SK-N-MC (cell line): Measurements from ENCODE around the gene SMIM14.
"Not testable (repeated sequence)": the region's sequence is repeated elsewhere in the genome, so short reads cannot be mapped to it uniquely, and the experiment has no call there.

Experiments
- DNase-seq: peaks from one replicate; pipeline ENCODE4 v3.0.0-alpha.2; 2011; ENCODE audit warnings: low read depth, low spot score
- H3K27ac ChIP-seq: fragments of 200-600 bp; sonication (generic); 2 replicates; pipeline ENCODE4 v1.5.1; 2016; ENCODE audit warnings: mixed run types
- H3K36me3 ChIP-seq: fragments of 200-600 bp; sonication (generic); 2 replicates; pipeline ENCODE4 v1.6.1; 2017; ENCODE audit warnings: antibody characterized with exemption, low read length, mixed read lengths; ENCODE audit not compliant: insufficient read depth
- H3K4me3 ChIP-seq: fragments of 200-600 bp; sonication (generic); 2 replicates; pipeline ENCODE4 v1.5.1; 2016
- H3K9ac ChIP-seq: fragments of 200-600 bp; sonication (generic); 2 replicates; pipeline ENCODE4 v1.8.0; 2017; ENCODE audit warnings: mixed run types, mixed read lengths; ENCODE audit not compliant: insufficient read length
- H3K9me3 ChIP-seq: fragments of 200-600 bp; sonication (generic); 2 replicates; pipeline ENCODE4 v1.6.1; 2017; ENCODE audit warnings: low read depth, mild to moderate bottlenecking, antibody characterized with exemption, low read length, moderate library complexity, mixed read lengths
- EZH2 ChIP-seq: fragments of 200-600 bp; sonication (generic); IDR thresholded peaks from one replicate; pipeline ENCODE4 v1.6.1; 2017; ENCODE audit warnings: antibody characterized with exemption
- FOXP2 ChIP-seq: optimal IDR thresholded peaks from 2 replicates; pipeline ENCODE3; 2011; ENCODE audit warnings: mild to moderate bottlenecking, moderate library complexity; ENCODE audit not compliant: insufficient read depth; ENCODE audit errors: extremely low read length, control extremely low read depth
- POLR2AphosphoS5 ChIP-seq: IDR thresholded peaks from 2 replicates; pipeline ENCODE4 v1.6.1; 2012; ENCODE audit warnings: mild to moderate bottlenecking, low read depth, low read length, borderline replicate concordance

The SMIM14 gene

DNA sequence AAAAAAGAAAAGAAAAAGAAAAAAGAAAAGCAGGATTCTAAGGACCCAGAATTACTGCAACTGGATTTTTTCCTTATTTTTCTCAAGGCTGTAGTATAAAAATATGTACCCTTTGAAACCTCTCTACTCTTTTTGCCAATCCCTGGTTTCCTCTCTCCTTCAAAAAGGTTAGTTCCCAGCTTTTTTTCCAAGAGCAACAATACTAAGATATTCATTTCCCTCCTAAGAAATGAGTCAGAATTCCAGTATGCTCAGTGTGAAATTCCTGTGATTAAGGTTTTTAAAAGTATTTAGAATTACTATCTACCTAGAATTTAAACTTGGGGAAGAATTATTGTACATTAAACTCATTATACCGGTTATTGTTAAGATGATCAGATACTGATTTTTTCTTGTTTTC, 22.0 kb downstream of the SMIM14 start:
- no peak for DNase-seq
- no peaks in the 10 kb centered on the region for H3K9me3 ChIP-seq
- no peak overlapping the region for H3K27ac ChIP-seq
- H3K4me3 ChIP-seq = no peak overlapping the region
- H3K9ac ChIP-seq = no peak overlapping the region
- no peak for TF ChIP-seq FOXP2
- TF ChIP-seq EZH2 = no peak
- TF ChIP-seq POLR2AphosphoS5 = no peak
- H3K36me3 ChIP-seq = no peaks in the 10 kb centered on the region

- not testable (repeated sequence) for H3K27ac ChIP-seq, H3K9me3 ChIP-seq, H3K36me3 ChIP-seq, H3K4me3 ChIP-seq, H3K9ac ChIP-seq, DNase-seq
These were observed 22.6 kb downstream of the SMIM14 start for GRCh38 chr4:39616112-39616511.

DNA sequence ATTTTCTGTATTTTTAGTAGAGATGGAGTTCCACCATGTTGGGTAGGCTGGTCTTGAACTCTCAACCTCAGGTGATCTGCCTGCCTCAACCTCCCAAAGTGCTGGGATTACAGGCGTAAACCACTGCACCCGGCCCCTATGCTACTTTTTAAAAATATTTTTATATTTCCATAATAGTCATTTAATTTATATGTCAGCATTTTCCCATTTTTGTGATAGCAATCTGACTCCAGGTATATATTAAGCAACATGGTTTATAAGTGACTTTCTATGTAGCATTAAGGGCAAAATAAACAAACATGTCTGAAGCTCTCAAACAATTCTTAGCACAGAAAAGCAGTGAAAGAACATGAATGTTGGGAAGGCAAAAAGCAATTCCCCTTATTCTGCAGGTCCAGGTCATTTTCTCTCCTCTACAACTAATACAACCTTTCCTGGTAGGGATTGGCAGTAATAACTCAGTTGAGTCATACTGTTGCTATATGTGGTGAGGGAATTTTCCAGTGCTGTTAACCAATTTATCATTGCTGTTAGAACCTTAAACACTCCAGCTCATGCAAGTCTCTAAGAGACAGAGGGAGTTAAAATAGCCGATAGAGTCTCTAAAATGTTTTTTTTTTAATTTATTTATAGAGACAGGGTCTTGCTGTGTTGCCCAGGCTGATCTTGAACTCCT, 24.0 kb downstream of the SMIM14 start:
- Histone ChIP-seq H3K27ac (no peak overlapping the region), H3K4me3 (no peak overlapping the region), H3K36me3 (no peaks in the 10 kb centered on the region), H3K9me3 (no peaks in the 10 kb centered on the region), H3K9ac (no peak overlapping the region)
- DNase-seq = no peak
- no peak for TF ChIP-seq FOXP2
- no peak for TF ChIP-seq EZH2
- no peak for TF ChIP-seq POLR2AphosphoS5

DNA sequence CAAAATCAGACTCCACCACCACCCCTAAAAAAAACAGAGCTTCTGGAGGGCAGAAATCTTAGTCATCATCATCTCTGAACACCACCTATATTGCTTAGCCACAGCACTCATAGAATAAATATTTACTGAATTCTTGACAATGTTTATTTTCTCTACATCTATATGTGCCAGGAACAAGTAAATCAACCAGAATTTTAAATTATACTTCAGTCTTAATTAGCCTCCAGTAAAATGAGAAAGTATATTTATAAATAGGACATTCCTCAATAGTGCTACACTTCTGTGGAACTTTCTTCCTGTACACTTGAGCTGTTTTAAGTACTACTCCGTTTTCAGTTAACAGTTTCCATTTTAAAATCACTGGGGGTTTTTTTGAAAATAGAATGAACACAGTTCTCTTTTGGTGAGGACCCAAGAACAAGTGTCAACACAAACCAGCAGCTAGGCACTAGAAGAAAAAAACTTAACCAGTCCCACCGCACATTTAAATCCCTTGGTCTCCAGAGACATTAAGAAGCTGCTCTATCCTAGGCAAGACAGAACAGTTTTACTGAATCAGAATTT, 25.5 kb downstream of the SMIM14 start:
- H3K4me3 ChIP-seq = no peak overlapping the region
- no peak for DNase-seq
- H3K36me3 ChIP-seq = no peaks in the 10 kb centered on the region
- TF ChIP-seq FOXP2 (no peak), POLR2AphosphoS5 (no peak), EZH2 (no peak)
- H3K9me3 ChIP-seq = no peaks in the 10 kb centered on the region
- H3K9ac ChIP-seq = no peak overlapping the region
- H3K27ac ChIP-seq = no peak overlapping the region

GRCh38 chr4:39609454-39609931, 29.2 kb downstream of the SMIM14 start:
- TF ChIP-seq EZH2 (no peak), POLR2AphosphoS5 (no peak), FOXP2 (no peak)
- H3K36me3 ChIP-seq = no peaks in the 10 kb centered on the region
- no peak overlapping the region for H3K4me3 ChIP-seq
- no peak for DNase-seq
- no peak overlapping the region for H3K27ac ChIP-seq
- no peak overlapping the region for H3K9ac ChIP-seq
- H3K9me3 ChIP-seq = no peaks in the 10 kb centered on the region

- no peak for TF ChIP-seq POLR2AphosphoS5
- TF ChIP-seq FOXP2 = no peak
- TF ChIP-seq EZH2 = no peak
- no peaks in the 10 kb centered on the region for H3K9me3 ChIP-seq
- H3K9ac ChIP-seq = no peak overlapping the region
- DNase-seq = no peak
- H3K27ac ChIP-seq = no peak overlapping the region
- no peaks in the 10 kb centered on the region for H3K36me3 ChIP-seq
- no peak overlapping the region for H3K4me3 ChIP-seq
These were observed 30.2 kb downstream of the SMIM14 start for GRCh38 chr4:39608451-39608850.

GRCh38 chr4:39606747-39607146, 31.9 kb downstream of the SMIM14 start:
- no peak overlapping the region for H3K27ac ChIP-seq
- no peak overlapping the region for H3K4me3 ChIP-seq
- no peaks in the 10 kb centered on the region for H3K36me3 ChIP-seq
- no peak for DNase-seq
- no peak for TF ChIP-seq FOXP2
- no peak for TF ChIP-seq POLR2AphosphoS5
- no peak for TF ChIP-seq EZH2
- no peaks in the 10 kb centered on the region for H3K9me3 ChIP-seq
- no peak overlapping the region for H3K9ac ChIP-seq

DNA sequence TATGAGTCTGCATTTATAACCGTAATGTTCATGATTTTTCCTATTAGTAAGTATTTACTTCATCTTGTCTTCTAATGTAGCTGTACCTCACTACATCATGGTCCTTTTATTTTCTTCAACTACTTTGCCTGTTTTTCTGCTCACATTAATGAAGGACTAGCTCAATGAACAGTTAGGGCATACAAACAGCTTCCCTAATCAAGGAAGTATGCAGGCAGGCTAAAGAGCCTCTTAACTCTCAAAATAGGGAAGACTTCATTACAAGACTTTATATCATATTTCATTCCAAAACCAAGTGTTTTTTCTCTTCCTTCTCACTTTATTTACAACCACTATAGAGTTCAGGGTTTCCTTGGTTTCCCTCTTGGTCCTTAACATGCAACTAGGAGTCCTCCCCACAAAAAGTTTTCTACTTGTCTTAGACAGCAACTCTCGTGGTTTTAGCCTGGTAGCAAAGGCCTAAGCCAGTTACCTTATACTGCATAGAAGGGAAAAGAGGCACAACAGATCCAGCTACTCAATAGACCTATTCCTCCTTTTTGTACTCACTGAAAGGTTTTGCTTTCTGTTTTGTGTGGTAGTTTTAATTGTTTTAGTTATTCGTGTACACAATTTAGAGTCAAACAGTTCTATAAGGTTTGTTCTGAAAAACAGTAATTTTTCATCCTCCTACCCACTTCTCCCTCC, 40.8 kb downstream of the SMIM14 start:
- Histone ChIP-seq H3K27ac (no peak overlapping the region), H3K9me3 (no peaks in the 10 kb centered on the region), H3K9ac (no peak overlapping the region), H3K4me3 (no peak overlapping the region), H3K36me3 (no peaks in the 10 kb centered on the region)
- DNase-seq = no peak
- TF ChIP-seq POLR2AphosphoS5 (no peak), EZH2 (no peak), FOXP2 (no peak)
